ENCODE data around the gene DIP2C.

DNA sequence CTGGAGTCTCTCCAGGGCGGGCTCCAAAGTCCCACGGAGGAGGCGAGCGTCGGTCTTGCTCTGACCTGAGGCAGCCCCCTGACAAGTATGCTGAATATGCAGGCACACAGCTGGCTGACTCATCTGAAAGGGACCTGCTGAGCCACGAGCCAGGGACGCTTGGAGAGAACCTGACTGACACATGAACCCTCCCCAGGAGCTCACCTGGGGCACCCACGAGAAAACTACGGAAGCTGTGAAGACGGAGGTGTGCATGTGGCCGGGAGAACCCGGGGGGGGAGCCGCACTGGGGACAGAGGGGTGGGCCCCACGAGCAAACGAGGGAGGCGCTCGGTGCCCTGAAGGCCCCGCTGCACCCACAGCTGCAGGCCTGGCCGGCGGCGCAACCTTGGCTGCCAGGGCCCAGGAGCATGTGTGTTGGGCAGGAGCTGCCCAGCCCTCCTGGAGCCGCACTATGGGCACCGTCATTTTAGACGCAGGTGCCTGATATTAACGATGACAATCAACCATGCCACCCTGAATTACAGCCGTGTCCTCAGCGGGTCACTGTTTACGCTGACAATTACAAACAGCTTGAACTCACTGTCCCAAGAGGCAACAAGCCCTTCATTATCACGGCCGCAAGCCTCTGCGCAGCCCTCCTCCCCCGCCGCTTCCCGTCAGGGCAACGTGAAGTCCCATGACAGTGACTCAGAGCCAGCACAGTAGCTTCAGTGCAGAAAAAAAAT lies 64.7 kb downstream of the DIP2C start:
- TF ChIP-seq, protein P1, sequence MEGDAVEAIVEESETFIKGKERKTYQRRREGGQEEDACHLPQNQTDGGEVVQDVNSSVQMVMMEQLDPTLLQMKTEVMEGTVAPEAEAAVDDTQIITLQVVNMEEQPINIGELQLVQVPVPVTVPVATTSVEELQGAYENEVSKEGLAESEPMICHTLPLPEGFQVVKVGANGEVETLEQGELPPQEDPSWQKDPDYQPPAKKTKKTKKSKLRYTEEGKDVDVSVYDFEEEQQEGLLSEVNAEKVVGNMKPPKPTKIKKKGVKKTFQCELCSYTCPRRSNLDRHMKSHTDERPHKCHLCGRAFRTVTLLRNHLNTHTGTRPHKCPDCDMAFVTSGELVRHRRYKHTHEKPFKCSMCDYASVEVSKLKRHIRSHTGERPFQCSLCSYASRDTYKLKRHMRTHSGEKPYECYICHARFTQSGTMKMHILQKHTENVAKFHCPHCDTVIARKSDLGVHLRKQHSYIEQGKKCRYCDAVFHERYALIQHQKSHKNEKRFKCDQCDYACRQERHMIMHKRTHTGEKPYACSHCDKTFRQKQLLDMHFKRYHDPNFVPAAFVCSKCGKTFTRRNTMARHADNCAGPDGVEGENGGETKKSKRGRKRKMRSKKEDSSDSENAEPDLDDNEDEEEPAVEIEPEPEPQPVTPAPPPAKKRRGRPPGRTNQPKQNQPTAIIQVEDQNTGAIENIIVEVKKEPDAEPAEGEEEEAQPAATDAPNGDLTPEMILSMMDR (conservative IDR thresholded peaks at IDR 0.05): no peak
- no peak for TF ChIP-seq ZFX (IDR thresholded peaks at IDR 0.05)
